Measurements from ENCODE around the gene NUP133. TPM values are rescaled to one million over a fixed set of nuclear protein-coding genes. Genes with fewer than 3 reads are reported as not detected.

The NUP133 gene
- total RNA-seq, 4 donors from 2014 or later, result 15.4 to 40.4 (median 25.5) TPM

GRCh38 chr1:229507502-229507901 is 639 bp downstream of the NUP133 start:
- Histone ChIP-seq H3K27me3 (no peaks in the 10 kb centered on the region), H3K4me3 (peak overlapping the region; percentile 75 to 94 (median 83)), H3K4me1 (peaks cover 0 to 12% (median 2%) of the 10 kb centered on the region in 4 donors), H3K9me3 (no peaks in the 10 kb centered on the region), H3K27ac (peak overlapping the region; percentile 89 to 94 (median 93)), H3K36me3 (peaks cover 0 to 7% (median 0%) of the 10 kb centered on the region in 3 donors)
- no peak for DNase-seq
- TF ChIP-seq CTCF (IDR thresholded peaks at IDR 0.05) (no peak), POLR2A (IDR thresholded peaks at IDR 0.05) (no peak)

GRCh38 chr1:229506633-229507032 is 1.5 kb downstream of the NUP133 start:
- Histone ChIP-seq H3K27me3 (no peaks in the 10 kb centered on the region), H3K36me3 (peaks cover 0 to 9% (median 0%) of the 10 kb centered on the region in 3 donors), H3K4me1 (peaks cover 0 to 12% (median 2%) of the 10 kb centered on the region in 4 donors), H3K4me3 (no peak overlapping the region), H3K9me3 (no peaks in the 10 kb centered on the region), H3K27ac (no peak overlapping the region)
- DNase-seq, result no peak
- TF ChIP-seq POLR2A (IDR thresholded peaks at IDR 0.05) (no peak), CTCF (IDR thresholded peaks at IDR 0.05) (no peak)

- no peak for TF ChIP-seq POLR2A (IDR thresholded peaks at IDR 0.05)
- TF ChIP-seq CTCF (IDR thresholded peaks at IDR 0.05), result no peak
- no peaks in the 10 kb centered on the region for H3K9me3 ChIP-seq
- no peaks in the 10 kb centered on the region for H3K27me3 ChIP-seq
- no peak for DNase-seq
- no peak overlapping the region for H3K4me3 ChIP-seq
- no peaks in the 10 kb centered on the region for H3K4me1 ChIP-seq
- H3K36me3 ChIP-seq, result peaks cover 0 to 91% (median 0%) of the 10 kb centered on the region in 3 donors
- no peak overlapping the region for H3K27ac ChIP-seq
Measured at GRCh38 chr1:229495782-229496181, 12.4 kb downstream of the NUP133 start.

- Histone ChIP-seq H3K4me1 (no peaks in the 10 kb centered on the region), H3K4me3 (no peak overlapping the region), H3K36me3 (peaks cover 0 to 88% (median 0%) of the 10 kb centered on the region in 3 donors), H3K27ac (no peak overlapping the region), H3K27me3 (no peaks in the 10 kb centered on the region), H3K9me3 (no peaks in the 10 kb centered on the region)
- no peak for DNase-seq
- TF ChIP-seq CTCF (IDR thresholded peaks at IDR 0.05) (no peak), POLR2A (IDR thresholded peaks at IDR 0.05) (no peak)
Measured at GRCh38 chr1:229487181-229487580, 21.0 kb downstream of the NUP133 start.

GRCh38 chr1:229485318-229485717 is 22.8 kb downstream of the NUP133 start:
- Histone ChIP-seq H3K9me3 (no peaks in the 10 kb centered on the region), H3K27ac (no peak overlapping the region), H3K27me3 (no peaks in the 10 kb centered on the region), H3K36me3 (peaks cover 0 to 82% (median 0%) of the 10 kb centered on the region in 3 donors), H3K4me3 (no peak overlapping the region), H3K4me1 (no peaks in the 10 kb centered on the region)
- DNase-seq, result no peak
- TF ChIP-seq POLR2A (IDR thresholded peaks at IDR 0.05) (no peak), CTCF (IDR thresholded peaks at IDR 0.05) (no peak)

- Histone ChIP-seq H3K27me3 (no peaks in the 10 kb centered on the region), H3K27ac (no peak overlapping the region), H3K36me3 (peaks cover 0 to 65% (median 0%) of the 10 kb centered on the region in 3 donors)
Measured at GRCh38 chr1:229482511-229482910, 25.6 kb downstream of the NUP133 start.

More at GRCh38 chr1:229482511-229482910, 25.6 kb downstream of the NUP133 start:
- no peak for DNase-seq
- H3K4me1 ChIP-seq, result no peaks in the 10 kb centered on the region
- no peak for TF ChIP-seq CTCF (IDR thresholded peaks at IDR 0.05)
- TF ChIP-seq POLR2A (IDR thresholded peaks at IDR 0.05), result no peak
- no peaks in the 10 kb centered on the region for H3K9me3 ChIP-seq
- no peak overlapping the region for H3K4me3 ChIP-seq
